OCI-LY3 (cell line): ENCODE measurements around the gene VPS35L.

ENCODE experiments used
- EZH2phosphoT487 ChIP-seq: fragments of 200-600 bp; shearing (Covaris generic); IDR thresholded peaks from 2 replicates; pipeline ENCODE4 v1.6.1; 2018; ENCODE audit warnings: antibody characterized with exemption, mixed run types, low read depth
- TF ChIP-seq, protein P1 (sequence below): fragments of 200-600, 300-600 bp; sonication (generic); IDR thresholded peaks from 2 replicates; pipeline ENCODE4 v1.5.1; 2014; ENCODE audit warnings: antibody characterized with exemption, low read length, low read depth

DNA sequence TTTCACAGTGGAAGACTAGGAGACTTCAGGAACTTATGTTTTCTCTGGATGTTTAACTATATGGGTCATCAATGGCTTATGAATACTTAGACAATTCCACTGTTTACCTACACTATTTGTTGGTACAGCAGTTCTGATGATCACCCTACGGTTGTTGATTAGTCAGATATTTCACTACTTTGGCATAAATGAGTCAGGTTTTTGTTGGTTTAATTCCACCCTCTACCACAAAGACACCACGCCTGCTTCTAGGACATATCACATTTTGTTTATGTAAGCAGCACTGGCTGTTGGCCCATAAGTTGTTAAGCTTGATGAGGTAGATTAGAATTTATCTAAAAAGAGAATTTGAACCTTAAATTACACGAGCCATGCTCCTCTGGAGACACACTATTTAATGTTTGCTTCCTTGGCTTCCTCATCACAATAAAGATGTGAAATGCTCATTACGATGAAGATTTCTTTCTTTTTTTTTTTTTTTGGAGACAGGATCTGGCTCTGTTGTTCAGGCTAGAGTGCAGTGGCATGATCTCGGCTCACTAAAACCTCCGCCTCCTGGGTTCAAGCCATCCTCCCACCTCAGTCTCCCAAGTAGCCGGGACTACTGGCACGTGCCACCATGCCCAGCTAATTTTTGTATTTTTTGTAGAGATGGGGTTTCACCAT lies 37.9 kb upstream of the VPS35L start:
- no peak for TF ChIP-seq EZH2phosphoT487
- TF ChIP-seq, protein P1, sequence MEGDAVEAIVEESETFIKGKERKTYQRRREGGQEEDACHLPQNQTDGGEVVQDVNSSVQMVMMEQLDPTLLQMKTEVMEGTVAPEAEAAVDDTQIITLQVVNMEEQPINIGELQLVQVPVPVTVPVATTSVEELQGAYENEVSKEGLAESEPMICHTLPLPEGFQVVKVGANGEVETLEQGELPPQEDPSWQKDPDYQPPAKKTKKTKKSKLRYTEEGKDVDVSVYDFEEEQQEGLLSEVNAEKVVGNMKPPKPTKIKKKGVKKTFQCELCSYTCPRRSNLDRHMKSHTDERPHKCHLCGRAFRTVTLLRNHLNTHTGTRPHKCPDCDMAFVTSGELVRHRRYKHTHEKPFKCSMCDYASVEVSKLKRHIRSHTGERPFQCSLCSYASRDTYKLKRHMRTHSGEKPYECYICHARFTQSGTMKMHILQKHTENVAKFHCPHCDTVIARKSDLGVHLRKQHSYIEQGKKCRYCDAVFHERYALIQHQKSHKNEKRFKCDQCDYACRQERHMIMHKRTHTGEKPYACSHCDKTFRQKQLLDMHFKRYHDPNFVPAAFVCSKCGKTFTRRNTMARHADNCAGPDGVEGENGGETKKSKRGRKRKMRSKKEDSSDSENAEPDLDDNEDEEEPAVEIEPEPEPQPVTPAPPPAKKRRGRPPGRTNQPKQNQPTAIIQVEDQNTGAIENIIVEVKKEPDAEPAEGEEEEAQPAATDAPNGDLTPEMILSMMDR = no peak
